HG03025 (cell line): ENCODE data around the gene TIGD4.

Experiments
- ATAC-seq: cut with Tn5 transposase; IDR thresholded peaks from one replicate; pipeline ENCODE4 v1.9.1; 2021; ENCODE audit warnings: mild to moderate bottlenecking, moderate library complexity; ENCODE audit not compliant: unreplicated experiment, low FRiP score

TIGD4 gene

DNA sequence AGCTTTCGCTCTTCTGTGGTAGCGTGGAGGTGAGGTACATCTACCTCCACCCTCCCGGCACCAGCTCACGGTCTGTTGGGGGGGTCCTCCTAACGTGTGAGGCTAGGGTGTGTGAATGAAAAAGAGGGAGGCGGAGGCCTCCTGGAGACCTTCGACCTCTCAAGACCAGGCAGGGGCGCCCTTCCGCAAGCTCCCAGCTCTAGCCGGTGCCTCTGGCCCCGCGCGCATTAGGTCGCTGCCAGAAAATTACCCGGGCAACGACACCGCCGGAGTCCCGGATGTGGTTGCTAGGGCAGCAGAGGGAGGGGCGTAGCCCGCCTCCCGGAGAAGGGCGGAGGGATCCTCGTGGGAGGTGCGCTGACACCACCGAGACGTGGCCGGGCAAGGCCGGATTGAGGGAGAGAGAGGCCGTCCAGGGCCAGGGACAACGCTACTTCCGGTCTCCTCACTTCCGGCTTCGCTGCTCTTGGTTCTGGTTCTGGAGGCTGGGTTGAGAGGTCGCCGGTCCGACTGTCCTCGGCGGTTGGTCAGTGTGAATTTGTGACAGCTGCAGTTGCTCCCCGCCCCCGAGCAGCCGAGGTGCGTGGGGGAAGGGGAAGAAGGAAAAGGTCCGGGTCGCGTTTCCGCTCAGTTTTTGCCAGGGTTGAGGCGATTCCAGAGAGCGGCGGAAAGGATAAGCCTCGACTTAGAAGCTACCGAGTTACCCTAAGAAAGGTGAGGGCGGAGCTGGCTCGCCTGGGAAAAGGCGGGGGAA, at the start of gene TIGD4, which contains the start of gene ARFIP1:
TIGD4 (minus strand) TSS at position 218 of the 754 bp plus-strand sequence. CDS start 8,726 bp downstream, outside the sequence.
ARFIP1 (plus strand) TSS at position 442 of the 754 bp plus-strand sequence. CDS start 49,680 bp downstream, outside the sequence.
- peak; percentile 91 for ATAC-seq

- ATAC-seq = no peak
These were observed 48.6 kb upstream of the TIGD4 start for GRCh38 chr4:152828122-152828521.

DNA sequence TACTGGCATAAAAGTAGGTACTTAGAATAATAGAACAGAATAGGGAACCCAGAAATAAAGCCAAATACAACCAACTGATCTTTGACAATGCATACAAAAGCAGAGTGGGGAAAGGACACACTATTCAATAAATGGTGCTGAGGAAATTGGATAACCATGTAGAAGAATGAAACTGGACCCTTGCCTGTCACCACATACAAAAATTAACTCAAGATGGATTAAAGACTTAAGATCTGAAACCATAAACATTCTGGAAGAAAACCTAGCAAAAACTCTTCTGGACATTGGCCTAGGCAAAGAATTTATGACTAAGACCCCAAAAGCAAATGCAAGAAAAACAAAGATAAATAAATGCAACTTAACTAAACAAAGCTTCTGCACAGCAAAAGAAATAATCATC, 45.8 kb upstream of the TIGD4 start:
- ATAC-seq = no peak

DNA sequence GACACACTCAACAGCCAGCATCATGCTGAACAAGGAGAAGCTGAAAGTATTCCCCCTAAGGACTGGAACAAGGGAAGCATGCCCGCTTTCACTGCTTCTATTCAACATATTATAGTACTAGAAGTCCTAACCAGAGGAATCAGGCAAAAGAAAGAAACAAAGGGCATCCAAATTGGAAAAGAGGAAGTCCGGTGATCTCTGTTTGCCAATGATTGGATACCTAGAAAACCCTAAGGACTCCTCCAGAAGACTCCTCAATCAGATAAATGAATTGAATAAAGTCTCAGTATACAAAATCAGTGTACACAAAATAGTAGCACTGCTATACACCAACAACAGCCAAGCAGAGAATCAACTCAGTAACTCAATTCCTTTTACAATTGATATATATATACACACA, 45.0 kb upstream of the TIGD4 start:
- ATAC-seq = no peak

GRCh38 chr4:152822323-152822722, 42.8 kb upstream of the TIGD4 start:
- ATAC-seq = no peak

GRCh38 chr4:152820073-152820472, 40.5 kb upstream of the TIGD4 start:
- ATAC-seq = no peak

GRCh38 chr4:152819026-152819645, 39.6 kb upstream of the TIGD4 start:
- no peak for ATAC-seq

DNA sequence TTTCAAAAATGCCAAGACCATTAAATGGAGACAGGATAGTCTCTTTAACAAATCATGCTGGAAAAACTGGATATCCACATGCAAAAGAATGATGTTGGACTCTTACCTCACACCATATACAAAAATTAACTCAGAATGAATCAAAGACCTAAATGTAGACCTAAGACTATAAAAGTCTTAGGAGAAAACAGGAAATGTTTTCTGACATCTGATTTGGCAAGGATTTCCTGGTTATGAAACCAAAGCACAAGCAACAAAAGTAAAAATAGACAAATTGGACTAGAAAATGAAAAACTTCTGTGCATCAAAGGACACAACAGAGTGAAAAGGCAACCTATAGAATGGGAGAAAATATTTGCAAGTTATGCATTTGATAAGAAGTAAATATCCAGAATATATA, 37.8 kb upstream of the TIGD4 start:
- ATAC-seq = no peak

- no peak for ATAC-seq
These were observed 35.5 kb upstream of the TIGD4 start for GRCh38 chr4:152815078-152815477.

- no peak for ATAC-seq
These were observed 31.3 kb upstream of the TIGD4 start for GRCh38 chr4:152810715-152811287.

- ATAC-seq = no peak
These were observed 29.1 kb upstream of the TIGD4 start for GRCh38 chr4:152808670-152809069.

GRCh38 chr4:152807294-152807829, 27.8 kb upstream of the TIGD4 start:
- no peak for ATAC-seq

DNA sequence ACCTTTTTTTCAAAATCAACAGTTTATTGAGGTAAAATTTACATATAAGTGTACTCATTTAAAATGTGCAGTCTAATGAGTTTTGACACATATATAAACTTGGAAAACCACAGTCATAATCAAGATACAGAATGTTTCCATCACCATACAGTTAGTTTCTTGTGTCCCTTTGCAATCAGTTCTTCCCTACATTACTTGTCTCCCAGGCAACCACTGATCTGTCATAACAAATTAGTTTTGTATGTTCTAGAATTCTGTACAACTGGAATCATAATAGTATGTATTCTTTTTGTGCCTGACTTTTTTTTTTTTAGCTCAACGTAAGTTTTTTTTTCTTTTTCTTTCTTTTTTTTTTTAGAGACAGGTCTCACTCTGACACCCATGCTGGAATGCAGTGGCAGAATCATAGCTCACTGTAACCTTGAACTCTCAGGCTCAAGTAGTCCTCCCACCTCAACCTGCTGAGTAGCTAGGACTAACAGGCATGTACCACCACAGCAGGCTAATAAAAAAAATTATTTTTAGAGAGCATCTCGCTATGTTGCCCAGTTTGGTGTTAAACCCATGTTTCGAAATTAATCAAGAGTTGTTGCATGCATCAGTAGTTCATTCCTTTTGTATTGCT, 27.1 kb upstream of the TIGD4 start:
- ATAC-seq = no peak

GRCh38 chr4:152805818-152806217, 26.3 kb upstream of the TIGD4 start:
- ATAC-seq = no peak

DNA sequence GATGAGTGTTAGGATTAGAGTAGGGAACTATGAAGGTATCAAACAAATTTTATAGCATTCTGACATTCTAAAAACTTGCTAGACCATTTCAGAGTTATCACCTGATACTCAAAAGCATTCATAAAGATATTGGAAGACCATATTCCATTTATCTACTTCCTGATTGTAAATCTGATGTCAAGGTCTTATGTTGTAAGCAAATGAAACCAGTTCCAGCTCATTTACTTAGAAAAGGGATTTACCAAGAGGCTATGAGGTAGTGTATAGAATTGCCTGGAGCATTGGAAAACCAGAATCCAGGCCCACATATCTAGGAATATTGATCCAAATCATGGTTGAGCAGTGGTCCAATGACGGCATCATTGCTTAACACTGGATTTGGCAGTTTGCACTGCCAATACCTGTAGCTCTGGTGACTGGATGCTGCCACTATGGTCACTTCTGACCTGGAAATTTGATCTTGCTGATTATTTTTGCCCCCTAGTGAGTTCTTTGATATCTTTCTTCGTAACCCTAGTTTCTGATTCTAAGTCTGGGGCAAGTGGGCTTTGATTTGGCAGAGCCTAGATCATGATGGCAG, 25.6 kb upstream of the TIGD4 start:
- no peak for ATAC-seq

DNA sequence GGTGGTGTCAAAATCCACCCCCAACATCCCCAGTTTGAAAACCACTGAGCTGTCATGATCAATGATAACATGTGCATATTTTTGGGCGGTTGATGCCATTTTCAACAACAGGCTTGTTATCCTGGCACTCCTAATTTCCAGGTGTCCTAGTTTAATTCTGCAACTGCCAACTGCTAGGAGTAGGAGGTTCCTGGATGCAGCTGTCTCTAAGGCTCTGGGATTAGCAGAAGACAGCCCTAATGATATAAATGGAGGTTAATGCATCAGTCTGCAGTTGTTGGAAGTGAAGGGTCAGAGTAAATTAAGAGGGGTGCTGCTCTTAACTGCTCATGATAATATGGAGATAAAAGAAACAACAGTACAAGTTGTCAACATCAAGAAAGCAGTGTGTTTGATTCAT, 24.0 kb upstream of the TIGD4 start:
- ATAC-seq = no peak

GRCh38 chr4:152795891-152796290, 16.4 kb upstream of the TIGD4 start:
- ATAC-seq = no peak

DNA sequence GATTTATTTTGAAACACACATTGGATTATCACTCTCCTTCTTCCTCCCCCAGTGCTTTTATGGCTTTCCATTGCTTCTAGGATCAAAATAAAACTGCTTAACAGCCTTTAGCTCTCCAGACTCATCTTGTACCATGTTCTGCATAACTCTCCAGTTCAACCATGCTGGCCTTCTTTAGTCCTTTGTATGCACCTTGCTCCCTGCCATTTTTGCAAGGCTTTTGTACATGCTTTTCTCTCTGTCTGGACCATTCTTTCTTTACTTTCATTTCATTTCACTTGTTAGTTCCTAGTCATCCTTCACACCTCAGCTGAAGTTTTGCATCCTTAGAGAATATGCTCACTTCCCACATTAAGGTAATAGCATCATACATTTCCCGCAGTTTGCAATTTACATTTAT, 7.1 kb upstream of the TIGD4 start:
- no peak for ATAC-seq

DNA sequence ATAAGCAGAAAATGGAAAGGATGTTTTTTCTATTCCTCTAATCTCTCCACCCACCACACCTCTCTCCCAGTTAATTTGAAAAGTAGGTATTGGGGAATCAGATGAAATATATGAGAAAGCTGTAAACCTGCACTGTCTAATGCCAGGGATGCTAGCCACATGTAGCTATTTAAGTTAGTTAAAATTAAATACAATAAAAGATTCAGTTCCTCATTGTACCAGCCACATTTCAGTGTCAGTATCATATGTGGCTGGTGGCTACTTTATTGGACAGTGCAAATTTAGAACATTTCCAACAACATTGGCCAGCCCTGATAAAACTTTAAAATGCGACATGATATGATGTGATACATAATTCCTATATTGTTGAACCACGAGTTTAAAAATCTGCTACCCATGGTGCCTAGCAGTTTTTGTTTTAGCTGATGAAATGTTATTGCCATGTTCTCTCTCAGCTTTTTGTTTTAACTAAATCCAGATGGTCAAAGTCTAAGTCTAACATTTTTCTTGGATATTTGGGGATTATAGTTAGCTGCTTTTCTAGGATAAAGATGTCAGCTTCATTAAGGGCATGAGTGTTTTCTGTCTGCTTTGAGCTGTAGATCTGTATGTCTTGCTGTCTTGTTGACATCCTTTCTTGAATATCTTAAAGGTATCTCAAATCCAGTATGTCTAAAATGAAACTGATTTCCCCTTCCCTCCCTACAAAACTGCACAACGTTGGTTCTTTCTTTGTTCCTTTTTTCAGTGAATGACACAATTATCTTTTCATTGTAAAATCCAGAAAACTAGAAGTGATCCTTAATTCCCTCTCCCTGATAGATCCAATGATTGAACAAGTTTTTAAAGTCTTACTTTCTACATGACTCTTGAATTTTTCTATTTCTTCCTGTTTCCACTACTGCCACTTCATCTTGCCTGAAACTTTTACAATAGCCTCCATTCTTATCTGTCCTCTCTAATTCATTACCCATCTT, 6.4 kb upstream of the TIGD4 start:
- ATAC-seq = no peak
